HG02571 (cell line): Measurements from ENCODE around the gene BAHD1.
"Not testable (repeated sequence)": the region's sequence is repeated elsewhere in the genome, so short reads cannot be mapped to it uniquely, and the experiment has no call there.

ENCODE experiments used
- ATAC-seq: cut with Tn5 transposase; IDR thresholded peaks from one replicate; pipeline ENCODE4 v1.9.1; 2021; ENCODE audit warnings: mild to moderate bottlenecking, moderate library complexity; ENCODE audit not compliant: unreplicated experiment

Gene BAHD1

DNA sequence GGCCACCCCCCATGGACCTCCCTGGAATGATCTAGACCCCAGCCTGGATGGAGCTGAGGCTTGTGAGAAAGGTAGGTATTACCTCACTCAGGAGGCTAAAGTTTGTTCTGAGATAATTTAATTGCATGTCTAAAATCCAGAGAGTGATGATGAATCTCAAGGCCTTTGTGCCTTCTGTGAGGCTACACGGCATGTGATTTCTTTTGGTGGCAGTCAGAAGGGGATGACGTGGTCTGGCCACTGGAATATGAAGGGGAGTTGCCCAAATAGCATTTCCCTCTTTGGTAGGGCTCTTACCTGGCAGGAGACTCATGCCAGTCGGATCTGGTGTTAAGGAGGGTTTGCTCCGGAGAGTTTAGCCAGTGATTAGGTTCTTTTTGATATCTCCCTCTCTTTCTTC lies 2.5 kb downstream of the BAHD1 start:
- no peak for ATAC-seq

DNA sequence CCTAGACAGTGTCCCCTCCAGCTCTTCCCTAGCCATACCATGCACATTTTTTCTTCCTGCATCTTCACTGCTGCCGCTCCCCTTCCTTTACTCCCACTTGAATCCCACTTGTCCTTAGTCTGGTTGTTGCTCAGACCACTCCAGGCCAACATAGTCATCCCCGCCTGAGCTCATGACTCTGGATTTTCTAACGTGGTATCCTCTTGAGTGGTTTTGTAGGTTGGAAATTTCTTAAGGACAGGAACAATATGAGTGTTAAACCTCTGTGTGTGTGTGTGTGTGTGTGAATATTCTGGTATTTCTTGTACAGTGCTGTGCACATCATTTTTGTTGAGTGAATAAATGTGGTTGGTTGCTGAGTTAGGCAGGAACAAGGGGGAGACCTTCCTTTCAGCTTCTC lies 3.1 kb downstream of the BAHD1 start:
- ATAC-seq = no peak

DNA sequence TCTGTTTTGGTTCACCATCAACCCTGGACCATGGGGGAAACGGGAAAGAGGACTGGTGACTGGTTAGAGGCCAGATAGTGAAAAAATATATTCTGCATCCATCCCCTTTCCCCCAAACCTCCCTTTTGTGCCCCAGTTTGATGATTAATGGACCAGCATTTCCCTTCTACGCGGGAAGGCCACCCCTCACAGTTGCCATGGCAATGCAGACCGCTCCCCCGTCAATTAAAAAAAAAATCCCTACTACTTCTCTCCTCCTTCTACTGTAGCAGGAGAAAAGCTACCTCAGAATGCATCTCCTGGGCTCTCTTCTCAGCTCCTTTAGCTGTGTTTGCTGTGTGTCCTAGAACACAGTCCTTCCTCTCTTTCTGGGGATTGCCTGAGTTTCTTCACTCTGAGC lies 4.0 kb downstream of the BAHD1 start:
- no peak for ATAC-seq

DNA sequence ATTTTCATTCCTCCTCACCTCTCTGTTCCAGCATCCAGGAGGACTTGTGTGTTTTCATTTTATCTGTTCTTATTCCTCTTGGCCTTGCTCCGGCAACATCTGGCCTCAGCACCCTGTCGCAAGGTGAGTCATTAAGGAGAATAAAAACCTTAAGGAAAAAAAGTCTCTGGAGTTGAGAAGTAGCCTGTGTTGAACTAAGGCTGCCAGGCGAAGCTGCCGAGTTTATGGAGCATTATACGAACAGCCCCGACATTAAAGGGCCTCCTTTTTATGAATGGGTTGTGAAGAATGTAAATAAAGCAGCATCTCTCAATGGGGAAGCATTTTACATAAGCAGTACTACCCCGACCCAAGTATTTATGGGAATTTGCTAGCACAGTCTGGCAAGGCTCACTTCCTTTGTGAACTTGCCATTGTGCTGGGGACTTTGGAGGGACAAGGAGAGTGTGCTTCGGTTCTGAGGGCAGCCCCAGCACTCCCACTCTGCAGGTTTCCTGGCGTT lies 4.7 kb downstream of the BAHD1 start:
- no peak for ATAC-seq

DNA sequence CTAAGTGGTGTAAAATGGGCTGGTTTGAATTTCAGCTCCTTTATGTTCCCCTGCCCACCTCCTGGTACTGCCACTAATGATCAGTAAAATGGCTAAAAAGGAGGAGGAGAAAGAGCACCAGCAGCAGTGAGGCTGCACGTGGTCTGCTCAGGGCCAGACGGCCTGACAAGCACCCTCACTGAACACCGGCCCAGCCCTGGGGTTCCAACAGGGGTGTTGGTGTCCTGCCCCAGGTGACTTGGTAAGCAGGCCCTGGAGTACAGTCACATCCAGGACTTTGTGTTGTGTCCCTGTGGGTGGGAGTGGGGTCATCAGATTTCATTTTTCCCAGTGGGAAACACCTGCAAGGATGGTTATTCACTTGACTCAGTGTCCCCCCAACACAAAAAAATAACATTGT lies 5.4 kb downstream of the BAHD1 start:
- ATAC-seq = no peak

DNA sequence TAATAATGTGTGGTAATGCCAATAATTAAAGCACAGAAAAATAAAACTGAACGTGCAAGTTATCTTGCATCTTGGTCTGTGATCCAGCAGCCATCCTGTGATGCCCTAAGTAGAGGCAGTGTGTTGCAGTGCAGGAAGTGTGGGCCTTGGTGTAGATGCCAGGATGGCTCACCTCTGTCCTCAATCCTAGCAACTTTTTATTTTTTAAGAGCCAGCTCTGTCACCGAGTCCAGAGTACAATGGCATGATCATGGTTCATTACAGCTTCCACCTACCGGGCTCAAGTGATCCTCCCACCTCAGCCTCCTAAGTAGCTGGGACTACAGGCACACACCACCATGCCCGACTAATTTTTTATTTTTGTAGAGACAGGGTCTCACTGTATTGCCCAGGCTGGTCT lies 7.6 kb downstream of the BAHD1 start:
- ATAC-seq = no peak

DNA sequence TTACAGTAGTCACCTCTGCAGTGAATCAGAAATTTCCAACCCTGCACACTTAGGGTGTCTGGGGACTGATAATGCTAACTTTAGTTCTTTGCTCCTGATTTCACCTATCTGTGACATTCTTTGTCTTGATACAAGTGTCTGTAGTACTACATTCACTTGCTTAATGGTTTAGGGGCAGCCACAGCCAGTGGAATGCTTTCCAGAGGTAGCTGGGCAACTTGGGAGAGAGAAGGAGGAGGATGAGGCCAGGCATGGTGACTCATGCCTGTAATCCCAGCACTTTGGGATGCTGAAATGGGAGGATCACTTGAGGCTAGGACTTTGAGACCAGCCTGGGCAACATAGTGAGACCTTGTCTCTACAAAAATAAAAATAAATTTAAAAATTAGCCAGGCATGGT lies 8.5 kb downstream of the BAHD1 start:
- ATAC-seq = no peak

DNA sequence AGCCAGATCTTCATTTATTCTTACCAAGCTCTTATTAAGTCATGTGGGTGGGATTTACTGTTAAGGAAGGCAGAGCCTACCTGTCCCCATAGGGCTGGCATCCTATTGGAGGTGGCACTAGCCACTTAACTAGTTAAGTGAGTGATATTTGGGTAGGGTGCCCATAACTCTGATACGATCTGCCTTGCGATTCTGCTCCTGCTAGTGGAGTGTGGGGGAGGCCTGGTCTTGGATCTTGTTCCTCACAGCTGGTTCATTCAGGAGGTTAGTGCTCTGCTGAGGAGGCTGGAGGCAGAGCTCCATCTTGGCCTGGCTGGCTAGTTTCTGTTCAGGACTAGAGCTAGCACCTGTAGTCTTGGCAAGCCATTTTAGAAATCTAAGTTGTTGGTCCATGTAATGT lies 9.3 kb downstream of the BAHD1 start:
- no peak for ATAC-seq

DNA sequence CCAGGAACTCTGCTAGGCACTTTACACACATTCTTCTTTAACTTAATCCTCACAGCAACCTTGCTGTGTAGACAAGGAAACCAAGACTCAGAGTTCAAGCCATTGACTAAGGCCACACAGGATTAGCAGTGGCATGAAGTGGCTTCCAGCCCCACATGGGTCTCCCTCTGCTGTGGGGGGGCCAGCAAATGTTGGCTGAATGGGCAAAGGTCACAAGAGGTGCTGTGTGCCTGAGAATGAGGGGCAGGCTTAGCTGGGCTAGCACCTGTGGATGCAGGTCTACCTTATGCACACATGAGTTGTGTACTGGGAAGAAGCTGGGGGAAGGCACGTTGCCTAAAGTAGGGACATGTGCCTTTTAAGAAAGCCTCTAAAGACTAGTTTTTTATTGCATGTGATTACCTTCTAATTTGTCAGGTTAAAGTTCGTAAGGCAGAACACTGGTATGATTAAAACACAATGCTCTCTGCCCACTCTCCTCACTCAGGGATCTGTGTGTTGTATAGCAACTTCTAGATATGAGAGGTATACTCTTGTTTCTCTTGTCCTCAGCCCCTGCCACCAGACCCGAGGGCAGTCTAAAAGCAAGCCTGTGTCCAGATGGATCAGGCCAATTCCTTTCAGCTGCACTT lies 10.9 kb downstream of the BAHD1 start:
- ATAC-seq = no peak

DNA sequence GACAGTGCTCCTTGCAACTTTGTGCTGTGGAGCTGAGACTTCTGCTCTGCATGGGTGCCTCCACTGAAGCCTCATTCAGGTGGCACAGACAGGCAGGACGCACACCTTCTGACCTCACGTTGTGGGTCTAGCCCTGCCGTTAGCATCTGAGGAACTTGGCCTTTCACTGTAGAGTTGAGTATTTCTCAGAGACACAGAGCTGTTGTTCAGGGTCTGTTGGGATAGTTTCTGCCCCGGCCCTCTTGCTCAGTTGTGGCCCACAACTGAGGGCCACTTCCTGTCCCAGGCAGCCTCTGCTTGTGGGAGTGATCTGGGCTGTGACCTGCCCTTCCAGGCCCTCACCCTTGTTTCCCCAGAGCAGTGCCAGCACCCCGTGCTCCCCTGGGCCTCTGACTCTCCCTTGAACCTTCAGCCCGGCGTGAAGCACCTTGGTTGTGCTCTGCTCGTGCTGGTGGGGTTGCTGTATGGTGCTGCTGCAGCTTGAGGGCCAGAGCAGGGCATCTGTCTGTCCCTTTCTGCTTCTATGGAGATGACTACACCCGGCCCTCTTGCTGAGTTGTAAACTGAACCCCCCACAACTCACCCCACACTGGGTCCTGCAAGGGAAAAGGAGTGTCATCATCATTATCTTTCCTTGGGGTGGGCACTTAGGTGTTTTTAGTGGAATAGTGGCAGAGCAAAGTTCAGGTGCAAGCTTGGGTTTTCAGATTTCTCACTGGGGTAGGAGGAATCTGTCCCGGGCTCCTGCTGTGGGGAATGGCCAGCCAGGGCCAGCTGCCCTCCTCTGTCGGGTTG lies 11.7 kb downstream of the BAHD1 start:
- ATAC-seq = no peak

DNA sequence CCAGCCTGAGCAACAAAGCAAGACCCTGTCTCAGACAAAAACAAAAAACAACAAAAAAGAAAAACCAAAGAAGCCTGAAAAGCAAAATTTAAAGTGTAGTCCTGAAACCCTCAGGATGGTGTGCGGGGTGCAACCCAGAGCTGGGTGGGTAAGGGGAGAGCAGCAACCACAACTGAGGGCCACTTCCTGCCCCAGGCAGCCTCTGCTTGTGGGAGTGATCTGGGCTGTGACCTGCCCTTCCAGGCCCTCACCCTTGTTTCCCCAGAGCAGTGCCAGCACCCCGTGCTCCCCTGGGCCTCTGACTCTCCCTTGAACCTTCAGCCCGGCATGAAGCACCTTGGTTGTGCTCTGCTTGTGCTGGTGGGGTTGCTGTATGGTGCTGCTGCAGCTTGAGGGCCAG lies 13.2 kb downstream of the BAHD1 start:
- not testable (repeated sequence) for ATAC-seq

DNA sequence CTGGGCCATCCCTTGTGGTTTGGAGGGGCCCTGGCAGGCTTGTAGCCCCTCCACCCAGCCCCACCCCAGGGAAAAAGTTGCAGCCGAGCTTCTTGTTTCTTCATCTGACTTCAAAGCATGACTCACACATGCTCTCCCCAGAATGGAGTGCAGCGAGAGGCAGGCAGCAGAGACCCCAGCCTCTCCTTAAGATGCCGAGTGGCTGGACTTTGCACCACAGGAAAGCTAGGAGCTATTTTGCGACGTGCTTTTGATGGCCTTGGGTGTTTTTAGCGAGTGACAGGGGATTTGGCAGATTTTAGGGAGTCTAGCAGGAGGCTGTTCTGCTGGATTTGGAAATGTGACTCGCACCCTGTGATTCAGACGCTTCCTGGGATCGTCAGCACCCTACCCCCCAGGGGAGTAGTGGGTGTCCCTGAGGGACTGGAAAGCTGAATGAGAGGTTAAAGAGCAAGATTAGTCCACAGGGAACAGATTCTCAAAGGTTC lies 14.2 kb downstream of the BAHD1 start:
- no peak for ATAC-seq

DNA sequence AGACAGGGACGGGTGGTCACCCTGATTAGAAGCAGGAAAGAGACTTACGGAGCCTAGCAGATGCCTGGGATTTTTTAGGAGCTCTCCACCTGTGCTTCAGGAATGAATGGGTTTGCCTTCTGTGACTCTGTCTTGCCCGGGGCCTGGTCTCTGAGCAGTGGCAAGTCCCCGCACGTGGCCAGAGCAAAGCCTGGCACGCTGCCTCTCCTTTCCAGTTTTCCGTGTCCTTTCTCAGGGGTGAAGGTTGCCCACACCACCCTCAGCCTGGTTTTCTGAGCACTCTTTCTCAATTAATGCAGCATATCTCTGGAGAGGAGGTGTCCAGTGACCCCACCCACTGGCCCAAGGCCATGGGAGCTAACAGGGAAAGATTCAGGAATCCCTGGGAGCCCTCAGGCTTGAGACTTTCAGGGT lies 15.6 kb downstream of the BAHD1 start:
- ATAC-seq = no peak

DNA sequence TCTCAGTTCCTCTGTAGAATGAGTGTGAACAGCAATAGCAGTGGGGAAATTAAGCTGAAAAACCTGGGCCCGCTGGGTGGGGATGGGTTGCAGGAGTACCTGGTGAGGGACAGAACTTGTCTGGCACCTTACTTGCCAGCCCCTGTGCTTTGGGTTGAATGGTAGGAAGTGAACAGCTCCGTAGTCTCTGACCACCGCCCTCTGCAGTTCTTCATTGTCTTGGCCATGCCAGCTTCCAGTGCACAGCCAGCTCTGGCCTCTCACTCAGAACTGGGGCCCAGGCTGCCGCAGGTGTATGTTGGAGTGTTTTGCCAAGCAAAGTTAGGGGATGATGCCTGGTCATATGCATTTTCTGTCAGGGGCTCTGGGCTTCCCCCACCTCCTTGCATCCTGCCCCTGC lies 16.0 kb downstream of the BAHD1 start:
- no peak for ATAC-seq

DNA sequence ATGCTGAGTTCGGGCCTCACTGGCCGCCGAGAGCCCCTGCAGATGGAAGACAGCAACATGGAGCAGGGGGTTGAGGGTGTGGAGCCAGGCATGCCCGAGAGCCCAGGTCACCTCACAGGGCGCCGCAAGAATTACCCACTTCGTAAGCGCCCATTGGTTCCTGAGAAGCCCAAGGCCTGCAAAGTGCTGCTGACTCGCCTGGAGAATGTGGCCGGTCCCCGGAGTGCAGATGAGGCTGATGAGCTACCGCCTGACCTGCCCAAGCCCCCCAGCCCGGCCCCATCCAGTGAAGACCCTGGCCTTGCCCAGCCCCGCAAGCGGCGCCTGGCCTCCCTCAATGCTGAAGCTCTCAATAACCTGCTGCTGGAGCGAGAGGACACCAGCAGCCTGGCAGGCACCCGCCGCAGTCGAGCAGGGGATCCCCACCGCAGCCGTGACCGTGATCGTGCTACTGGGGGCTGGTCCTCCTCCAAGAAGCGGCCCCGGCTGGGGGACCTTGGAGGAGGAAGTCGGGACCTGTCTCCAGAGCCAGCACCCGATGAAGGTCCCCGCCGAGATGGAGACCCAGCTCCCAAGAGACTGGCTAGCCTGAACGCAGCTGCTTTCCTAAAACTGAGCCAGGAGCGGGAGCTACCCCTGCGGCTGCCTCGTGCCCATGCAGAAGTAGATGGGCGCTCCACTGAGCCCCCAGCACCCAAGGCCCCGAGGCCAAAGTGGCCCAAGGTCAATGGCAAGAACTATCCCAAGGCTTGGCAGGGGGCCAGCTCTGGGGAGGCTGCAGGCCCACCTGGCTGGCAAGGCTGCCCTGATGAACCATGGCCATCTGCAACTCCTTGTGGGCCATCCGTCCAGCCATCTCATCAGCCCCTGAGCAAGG lies 18.0 kb downstream of the BAHD1 start:
- no peak for ATAC-seq

DNA sequence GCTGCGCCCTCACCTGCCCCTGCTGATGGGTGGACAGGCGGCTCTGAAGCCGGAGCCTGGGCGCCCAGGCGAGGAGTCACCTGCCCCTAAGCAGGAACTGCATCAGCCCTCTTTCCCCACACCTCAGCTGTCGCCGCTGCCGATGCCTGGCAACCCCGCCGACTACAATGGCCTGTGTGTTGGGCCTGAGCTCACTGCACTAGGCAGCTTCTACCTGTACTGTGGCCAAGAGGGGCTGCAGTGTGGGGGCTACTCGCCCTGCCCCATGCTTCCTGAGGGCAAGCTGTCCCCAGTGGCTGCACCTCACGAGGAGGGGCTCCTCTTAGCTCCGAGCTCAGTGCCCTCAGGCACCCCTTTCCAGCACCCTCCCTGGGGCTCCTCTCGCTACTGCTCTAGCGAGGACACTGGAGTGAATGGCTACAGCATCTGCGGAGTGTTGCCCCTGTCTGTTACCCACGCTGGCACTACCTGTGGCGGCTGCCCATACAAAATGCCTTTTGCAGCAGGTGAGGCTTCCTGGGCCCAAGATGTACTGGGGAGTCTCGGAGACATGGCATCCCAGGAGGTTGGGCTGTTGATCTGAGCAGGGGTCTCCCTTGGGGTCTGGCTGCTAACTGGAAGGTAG lies 18.8 kb downstream of the BAHD1 start:
- no peak for ATAC-seq

DNA sequence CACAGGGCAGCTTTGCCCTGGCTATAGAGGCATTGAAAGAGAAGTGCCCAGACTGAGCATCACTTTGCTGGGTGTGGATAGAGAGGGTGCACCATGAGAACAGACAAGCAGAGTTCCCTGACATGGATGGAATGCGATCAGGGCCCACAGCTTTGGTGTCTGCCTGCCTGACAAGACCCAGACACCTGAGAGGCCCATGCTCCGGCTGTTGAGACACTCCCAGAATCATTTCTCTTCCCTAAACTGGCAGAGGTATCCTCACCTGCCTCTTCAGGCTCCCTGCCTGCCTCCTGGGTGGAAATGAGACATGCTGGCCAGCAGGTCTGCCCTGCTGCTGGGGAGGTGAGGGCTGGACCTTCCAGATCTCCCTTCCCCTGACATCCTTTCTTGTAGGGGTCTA lies 19.7 kb downstream of the BAHD1 start:
- no peak for ATAC-seq

DNA sequence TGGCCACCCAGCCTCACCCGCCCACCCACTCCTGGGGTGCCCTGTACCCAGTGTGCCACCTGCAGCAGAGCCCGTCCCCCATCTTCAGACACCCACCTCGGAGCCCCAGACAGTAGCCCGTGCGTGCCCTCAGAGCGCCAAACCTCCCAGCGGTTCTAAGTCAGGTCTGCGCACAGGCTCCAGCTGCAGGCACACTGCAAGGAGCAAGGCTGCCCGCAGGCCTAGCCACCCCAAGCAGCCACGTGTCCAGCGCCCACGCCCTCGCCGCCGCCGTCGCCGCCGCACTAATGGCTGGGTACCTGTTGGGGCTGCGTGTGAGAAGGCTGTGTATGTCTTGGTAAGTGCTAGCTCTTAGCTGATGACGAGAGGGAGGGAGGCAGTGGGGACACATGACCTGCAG lies 21.2 kb downstream of the BAHD1 start:
- ATAC-seq = no peak

DNA sequence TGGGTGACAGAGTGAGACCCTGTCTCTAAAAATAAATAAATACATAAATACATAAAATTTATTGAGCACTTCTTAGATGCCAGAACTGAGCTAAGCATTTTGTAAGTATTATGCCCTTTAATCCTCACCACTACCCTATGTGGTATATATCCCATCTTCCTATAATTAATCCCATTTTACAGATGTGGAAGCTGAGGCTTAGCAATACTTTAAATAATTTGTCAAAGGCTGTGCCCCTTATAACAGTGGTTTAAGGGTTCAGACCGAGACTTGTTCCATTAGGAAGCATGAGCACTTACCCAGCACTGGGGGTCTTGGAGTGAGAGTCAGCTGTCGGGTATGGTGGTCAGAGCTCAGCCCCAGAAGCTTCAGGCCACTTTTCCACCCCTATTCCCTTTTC lies 22.5 kb downstream of the BAHD1 start:
- ATAC-seq = no peak

DNA sequence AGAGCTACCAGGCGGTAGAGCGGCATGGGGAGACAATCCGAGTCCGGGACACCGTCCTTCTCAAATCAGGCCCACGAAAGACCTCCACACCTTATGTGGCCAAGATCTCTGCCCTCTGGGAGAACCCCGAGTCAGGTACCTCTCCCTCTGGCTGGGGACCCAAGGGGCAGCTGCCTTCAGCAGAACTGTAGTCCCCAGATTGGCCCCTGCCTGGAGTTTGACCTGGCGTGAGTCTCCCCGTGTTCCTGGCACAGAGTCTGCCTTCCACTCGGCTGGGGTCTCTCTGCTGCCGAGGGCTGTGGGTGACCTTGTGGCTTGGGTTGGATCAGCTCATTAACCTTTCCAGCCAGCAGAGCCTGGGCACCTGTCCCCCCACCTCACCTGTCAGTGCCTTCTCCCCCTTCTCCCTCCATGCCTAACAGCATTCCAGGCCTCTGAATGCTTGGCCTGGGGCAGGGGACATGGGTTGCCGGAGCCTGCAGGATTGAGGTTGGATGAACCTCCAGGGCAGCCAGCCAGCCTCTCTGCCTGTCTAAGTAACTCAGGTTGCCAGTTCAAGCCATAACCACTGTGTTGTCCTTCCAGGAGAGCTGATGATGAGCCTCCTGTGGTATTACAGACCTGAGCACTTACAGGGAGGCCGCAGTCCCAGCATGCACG lies 23.3 kb downstream of the BAHD1 start:
- ATAC-seq = no peak
